ENCODE data around the gene PLG. TPM values are rescaled to one million over a fixed set of nuclear protein-coding genes. Genes with fewer than 3 reads are reported as not detected.

PLG gene
- total RNA-seq: not detected in 2 replicates

DNA sequence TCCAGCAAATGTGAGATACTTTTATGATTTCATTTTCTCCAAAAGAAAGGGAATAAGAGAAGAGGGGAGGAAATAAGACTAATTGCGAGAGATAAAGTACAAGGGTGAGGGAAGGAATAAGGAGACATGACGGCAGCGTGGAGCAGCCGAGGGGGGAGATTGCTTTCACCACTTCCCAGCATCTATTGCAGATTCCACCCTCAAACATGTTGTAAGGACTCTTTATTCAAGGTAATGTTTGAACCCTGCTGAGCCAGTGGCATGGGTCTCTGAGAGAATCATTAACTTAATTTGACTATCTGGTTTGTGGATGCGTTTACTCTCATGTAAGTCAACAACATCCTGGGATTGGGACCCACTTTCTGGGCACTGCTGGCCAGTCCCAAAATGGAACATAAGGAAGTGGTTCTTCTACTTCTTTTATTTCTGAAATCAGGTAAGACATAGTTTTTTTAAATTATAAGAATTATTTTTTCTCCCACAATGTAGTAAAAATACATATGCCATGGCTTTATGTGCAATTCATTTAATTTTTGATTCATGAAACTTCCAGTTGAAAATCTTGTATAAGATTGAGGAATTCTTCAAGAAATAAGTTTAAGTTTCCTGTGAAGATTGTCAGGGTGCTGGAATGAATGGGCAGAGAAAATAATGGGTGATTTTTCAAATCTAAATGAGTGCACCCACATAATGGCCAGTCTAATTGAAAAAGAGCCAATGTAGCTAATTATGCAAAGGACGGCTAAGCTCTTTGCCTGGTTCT lies at the start of gene PLG:
Gene PLG (plus strand): TSS at position 327 of the 763 bp plus-strand sequence. CDS start 61 bp downstream, at position 388.

DNA sequence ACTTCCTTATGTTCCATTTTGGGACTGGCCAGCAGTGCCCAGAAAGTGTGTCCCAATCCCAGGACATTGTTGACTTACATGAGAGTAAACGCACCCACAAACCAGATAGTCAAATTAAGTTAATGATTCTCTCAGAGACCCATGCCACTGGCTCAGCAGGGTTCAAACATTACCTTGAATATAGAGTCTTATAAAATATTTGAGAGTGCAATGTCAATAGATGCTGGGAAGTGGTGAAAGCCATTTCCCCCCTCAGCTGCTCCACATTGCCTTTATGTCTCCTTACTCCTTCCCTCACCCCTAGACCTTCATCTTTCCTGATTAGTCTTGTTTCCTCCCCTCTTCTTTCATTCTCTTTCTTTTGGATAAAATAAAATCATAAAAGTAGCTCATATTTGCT lies 37.8 kb upstream of the PLG start, which contains the start of gene LPA:
Gene LPA (minus strand): TSS at position 78 of the 400 bp plus-strand sequence. CDS start 61 bp downstream, at position 17.

Other genes with a start within 250 kb of the PLG start
- not detected in 2 replicates for gene LPA, start 38.0 kb upstream of the PLG start, total RNA-seq

Data from smooth muscle cell of the umbilical artery (primary cell).